Lung (tissue), 12 donors: Measurements from ENCODE around the gene PSME4. TPM values are rescaled to one million over a fixed set of nuclear protein-coding genes. Genes with fewer than 3 reads are reported as not detected.
A peak's percentile ranks its signal among the peaks of the same experiment; 100 is the strongest.

ENCODE experiments used
- ATAC-seq: fragments of 200-7000 bp; cut with Tn5 transposase; one replicate; pipeline ENCODE4 v1.9.1; 2020; ENCODE audit warnings: moderate number of reproducible peaks; ENCODE audit not compliant: insufficient read depth, low FRiP score
- DNase-seq, 3 donors: peaks; one replicate each; pipeline ENCODE4 v3.0.0-alpha.2; 2013 to 2017
- H3K27ac ChIP-seq, 2 donors: one replicate each; pipeline ENCODE4 v1.5.1; 2013; ENCODE audit warnings: mild to moderate bottlenecking in 2 of 2, moderate library complexity in 2 of 2, control low read depth in 1 of 2, inconsistent platforms in 1 of 2, low read depth in 1 of 2, low read length in 1 of 2
- H3K27me3 ChIP-seq, 3 donors: one replicate each; pipeline ENCODE4 v1.5.1; 2013; ENCODE audit warnings: low read length in 2 of 3; ENCODE audit not compliant: control insufficient read depth in 3 of 3, insufficient read depth in 3 of 3
- H3K36me3 ChIP-seq, 4 donors: one replicate each; pipeline ENCODE4 v1.5.1; 2013; ENCODE audit warnings: low read length in 4 of 4, mild to moderate bottlenecking in 1 of 4, moderate library complexity in 1 of 4; ENCODE audit not compliant: control insufficient read depth in 4 of 4, insufficient read depth in 4 of 4
- H3K4me1 ChIP-seq, 5 donors: one replicate each; pipeline ENCODE4 v1.5.1; 2013; ENCODE audit warnings: low read length in 5 of 5, mild to moderate bottlenecking in 2 of 5, moderate library complexity in 1 of 5; ENCODE audit not compliant: control insufficient read depth in 5 of 5, insufficient read depth in 5 of 5
- H3K4me3 ChIP-seq: one replicate; pipeline ENCODE4 v1.5.1; 2013; ENCODE audit warnings: mild to moderate bottlenecking, control low read depth, moderate library complexity
- H3K9ac ChIP-seq, 2 donors: one replicate each; pipeline ENCODE4 v1.5.1; 2013; ENCODE audit warnings: low read length in 2 of 2, control low read depth in 1 of 2; ENCODE audit not compliant: insufficient read depth in 1 of 2
- H3K9me3 ChIP-seq, 4 donors: one replicate each; pipeline ENCODE4 v1.5.1; 2013; ENCODE audit warnings: low read length in 3 of 4, mild to moderate bottlenecking in 1 of 4, moderate library complexity in 1 of 4; ENCODE audit not compliant: control insufficient read depth in 4 of 4, insufficient read depth in 3 of 4
- WGBS, 2 donors: extraction: QIAGEN DNeasy Blood & Tissue Kit; methylation state at CpG; one replicate each; pipeline ENCODE4 v1.1.7; 2013; 5-methylcytosine and 5-hydroxymethylcytosine counted together
- polyA plus RNA-seq, 2 donors: library from polyadenylated mRNA; stranded (reverse); fragments of 200-250 nt; gene quantifications; one replicate each; pipeline ENCODE4 v1.2.1, GENCODE V29; 2013
- total RNA-seq, 2 donors: library from RNA; depleted of rRNA in 1 of 2; stranded (reverse); fragments of >200 nt in 1 of 2; gene quantifications; one replicate each; pipeline ENCODE4 v1.2.1, GENCODE V29; 2014 to 2021
- TF ChIP-seq, protein P1 (sequence below): IDR thresholded peaks from 2 replicates; pipeline ENCODE4 v1.5.1; 2012; ENCODE audit warnings: mild to moderate bottlenecking; ENCODE audit errors: control extremely low read depth, extremely low read depth
- donor health status: control.
- donor health status: control.
- donor health status: Bipolar disorder and iron deficiency.
- donor health status: healthy.
- donor health status: DM: yes; HTN: yes; CAD: no.

Gene PSME4
- total and polyA plus RNA-seq, 4 donors, result 20.8 to 72.5 (median 44.9) TPM

DNA sequence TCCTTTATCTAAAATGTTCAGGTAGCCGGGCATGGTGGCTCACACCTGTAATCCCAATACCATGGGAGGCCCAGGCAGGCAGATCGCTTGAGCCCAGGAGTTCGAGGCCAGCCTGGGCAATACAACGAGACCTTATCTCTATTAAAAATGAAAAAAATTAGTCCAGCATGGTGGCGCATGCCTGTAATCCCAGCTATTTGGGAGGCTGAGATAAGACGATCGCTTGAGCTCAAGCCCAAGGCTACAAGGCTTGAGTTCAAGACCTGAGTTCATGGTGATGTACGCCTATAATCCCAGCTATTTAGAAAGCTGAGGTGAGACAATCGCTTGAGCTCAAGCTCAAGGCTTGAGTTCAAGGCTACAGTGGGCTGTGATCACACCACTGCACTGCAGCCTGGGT, 65.4 kb downstream of the PSME4 start:
- H3K9ac ChIP-seq, result no peak overlapping the region
- H3K4me3 ChIP-seq, result no peak overlapping the region
- no peaks in the 10 kb centered on the region for H3K27me3 ChIP-seq
- 97 to 98% methylated on average over 9 of the region's 9 CpGs for WGBS, 2 donors
- peaks cover 16 to 35% (median 29%) of the 10 kb centered on the region in 4 donors for H3K36me3 ChIP-seq
- TF ChIP-seq, protein P1, sequence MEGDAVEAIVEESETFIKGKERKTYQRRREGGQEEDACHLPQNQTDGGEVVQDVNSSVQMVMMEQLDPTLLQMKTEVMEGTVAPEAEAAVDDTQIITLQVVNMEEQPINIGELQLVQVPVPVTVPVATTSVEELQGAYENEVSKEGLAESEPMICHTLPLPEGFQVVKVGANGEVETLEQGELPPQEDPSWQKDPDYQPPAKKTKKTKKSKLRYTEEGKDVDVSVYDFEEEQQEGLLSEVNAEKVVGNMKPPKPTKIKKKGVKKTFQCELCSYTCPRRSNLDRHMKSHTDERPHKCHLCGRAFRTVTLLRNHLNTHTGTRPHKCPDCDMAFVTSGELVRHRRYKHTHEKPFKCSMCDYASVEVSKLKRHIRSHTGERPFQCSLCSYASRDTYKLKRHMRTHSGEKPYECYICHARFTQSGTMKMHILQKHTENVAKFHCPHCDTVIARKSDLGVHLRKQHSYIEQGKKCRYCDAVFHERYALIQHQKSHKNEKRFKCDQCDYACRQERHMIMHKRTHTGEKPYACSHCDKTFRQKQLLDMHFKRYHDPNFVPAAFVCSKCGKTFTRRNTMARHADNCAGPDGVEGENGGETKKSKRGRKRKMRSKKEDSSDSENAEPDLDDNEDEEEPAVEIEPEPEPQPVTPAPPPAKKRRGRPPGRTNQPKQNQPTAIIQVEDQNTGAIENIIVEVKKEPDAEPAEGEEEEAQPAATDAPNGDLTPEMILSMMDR, result no peak
- DNase-seq (no peak), ATAC-seq (no peak)
- H3K27ac ChIP-seq, result no peak overlapping the region
- no peaks in the 10 kb centered on the region for H3K4me1 ChIP-seq
- no peaks in the 10 kb centered on the region for H3K9me3 ChIP-seq

- Histone ChIP-seq H3K9me3 (no peaks in the 10 kb centered on the region), H3K27me3 (no peaks in the 10 kb centered on the region), H3K4me1 (no peaks in the 10 kb centered on the region), H3K27ac (no peak overlapping the region), H3K9ac (no peak overlapping the region), H3K4me3 (no peak overlapping the region), H3K36me3 (peaks cover 19 to 37% (median 29%) of the 10 kb centered on the region in 4 donors)
- whole genome bisulfite sequencing, 2 donors, result 73 to 95% methylated on average over 4 of the region's 4 CpGs
- TF ChIP-seq, protein P1, result no peak
- ATAC-seq (no peak), DNase-seq (peak in 1 of 3 donors; percentile 0)
Observed at GRCh38 chr2:53903011-53903410, 67.8 kb downstream of the PSME4 start.

- no peaks in the 10 kb centered on the region for H3K27me3 ChIP-seq
- no peaks in the 10 kb centered on the region for H3K9me3 ChIP-seq
- no peak for ATAC-seq
- no peak overlapping the region for H3K9ac ChIP-seq
- no peaks in the 10 kb centered on the region for H3K4me1 ChIP-seq
- no peak overlapping the region for H3K27ac ChIP-seq
- WGBS, 2 donors, result 95 to 98% methylated on average over 3 of the region's 3 CpGs
- no peak overlapping the region for H3K4me3 ChIP-seq
- peaks cover 5 to 31% (median 26%) of the 10 kb centered on the region in 4 donors for H3K36me3 ChIP-seq
- no peak for DNase-seq
- TF ChIP-seq, protein P1, result no peak
Observed at GRCh38 chr2:53901192-53901591, 69.6 kb downstream of the PSME4 start.

- DNase-seq (no peak), ATAC-seq (no peak)
- peaks cover 10 to 29% (median 21%) of the 10 kb centered on the region in 4 donors for H3K36me3 ChIP-seq
- H3K4me3 ChIP-seq, result no peak overlapping the region
- H3K27ac ChIP-seq, result peak overlapping the region in 1 of 2 donors; percentile 67
- TF ChIP-seq, protein P1, result no peak
- H3K27me3 ChIP-seq, result no peaks in the 10 kb centered on the region
- WGBS, 2 donors, result 84 to 90% methylated on average over 3 of the region's 3 CpGs
- no peak overlapping the region for H3K9ac ChIP-seq
- H3K4me1 ChIP-seq, result no peaks in the 10 kb centered on the region
- no peaks in the 10 kb centered on the region for H3K9me3 ChIP-seq
Observed at GRCh38 chr2:53896864-53897263, 73.9 kb downstream of the PSME4 start.
